Gastrocnemius medialis (tissue), 4 donors: ENCODE data around the gene AP5S1. TPM values are rescaled to one million over a fixed set of nuclear protein-coding genes. Genes with fewer than 3 reads are reported as not detected.

Experiments
- ATAC-seq, 2 donors: fragments of 150-250 bp; one replicate each; pipeline ENCODE4 v1.9.1; 2016
- DNase-seq, 2 donors: peaks; one replicate each; pipeline ENCODE4 v3.0.0-alpha.2; 2019
- H3K27ac ChIP-seq, 4 donors: fragments of 200-600 bp; sonication (generic); 1 replicate in 1 of 4; 2 replicates in 3 of 4; pipeline ENCODE4 v1.5.1; 2016 to 2018; ENCODE audit warnings: mild to moderate bottlenecking in 2 of 4, moderate library complexity in 1 of 4
- H3K27me3 ChIP-seq, 3 donors: fragments of 200-600 bp; sonication (generic) in 2 of 3; 1 replicate in 1 of 3; 2 replicates in 2 of 3; pipeline versions ENCODE4 v1.5.1 to v1.6.0; 2016 to 2019; ENCODE audit warnings: mild to moderate bottlenecking in 1 of 3, moderate library complexity in 1 of 3
- H3K36me3 ChIP-seq, 2 donors: fragments of 200-600 bp; sonication (generic) in 1 of 2; one replicate each; pipeline ENCODE4 v1.5.1; 2017 to 2018
- H3K4me1 ChIP-seq, 2 donors: fragments of 200-600 bp; sonication (generic) in 1 of 2; one replicate each; pipeline ENCODE4 v1.5.1; 2016 to 2017; ENCODE audit warnings: mild to moderate bottlenecking in 2 of 2
- H3K4me3 ChIP-seq, 4 donors: fragments of 200-600 bp; sonication (generic) in 3 of 4; 1 replicate in 1 of 4; 2 replicates in 3 of 4; pipeline ENCODE4 v1.5.1; 2016 to 2019; ENCODE audit warnings: mild to moderate bottlenecking in 2 of 4
- H3K9me3 ChIP-seq, 3 donors: fragments of 200-600 bp; sonication (generic) in 2 of 3; 1 replicate in 1 of 3; 2 replicates in 2 of 3; pipeline ENCODE4 v1.5.1; 2016 to 2019
- POLR2A ChIP-seq, 2 donors: fragments of 450-650 bp; IDR thresholded peaks; one replicate each; pipeline ENCODE4 v1.6.1; 2017; ENCODE audit warnings: antibody characterized with exemption in 2 of 2, mild to moderate bottlenecking in 2 of 2, moderate library complexity in 2 of 2
- in situ Hi-C, 4 donors: fragments of 200-750 bp; cut with MboI; loops; one replicate each; pipeline versions ENCODE4 v1.15.0 to v1.8.0; 2017; ENCODE audit warnings: low sequenced_read_pairs in 4 of 4
- intact Hi-C: fragments of 100-400 bp; cut with DNase I; formaldehyde crosslinking; loops from one replicate; pipeline ENCODE4 v1.15.1; 2023; ENCODE audit warnings: low total_unique reads
- total RNA-seq, 4 donors: library from RNA; depleted of rRNA; stranded (reverse); fragments of >200 nt; gene quantifications; one replicate each; pipeline versions ENCODE4 v1.1.0 to v1.2.3, GENCODE V29; 2016
- TF ChIP-seq, protein P1 (sequence below), 5 experiments: fragments of 450-650 bp in 3 of 5; fragments of 200-600 bp in 2 of 5; sonication (generic) in 2 of 5; IDR thresholded peaks in 4 of 5; conservative IDR thresholded peaks in 1 of 5; 1 replicate in 4 of 5; 2 replicates in 1 of 5; pipeline ENCODE4 v1.5.1; 2016 to 2019; ENCODE audit warnings: antibody characterized with exemption in 5 of 5, mild to moderate bottlenecking in 3 of 5, moderate library complexity in 3 of 5

The AP5S1 gene
- total RNA-seq, 4 donors from 2014 or later, result 11.6 to 20.9 (median 17.3) TPM

DNA sequence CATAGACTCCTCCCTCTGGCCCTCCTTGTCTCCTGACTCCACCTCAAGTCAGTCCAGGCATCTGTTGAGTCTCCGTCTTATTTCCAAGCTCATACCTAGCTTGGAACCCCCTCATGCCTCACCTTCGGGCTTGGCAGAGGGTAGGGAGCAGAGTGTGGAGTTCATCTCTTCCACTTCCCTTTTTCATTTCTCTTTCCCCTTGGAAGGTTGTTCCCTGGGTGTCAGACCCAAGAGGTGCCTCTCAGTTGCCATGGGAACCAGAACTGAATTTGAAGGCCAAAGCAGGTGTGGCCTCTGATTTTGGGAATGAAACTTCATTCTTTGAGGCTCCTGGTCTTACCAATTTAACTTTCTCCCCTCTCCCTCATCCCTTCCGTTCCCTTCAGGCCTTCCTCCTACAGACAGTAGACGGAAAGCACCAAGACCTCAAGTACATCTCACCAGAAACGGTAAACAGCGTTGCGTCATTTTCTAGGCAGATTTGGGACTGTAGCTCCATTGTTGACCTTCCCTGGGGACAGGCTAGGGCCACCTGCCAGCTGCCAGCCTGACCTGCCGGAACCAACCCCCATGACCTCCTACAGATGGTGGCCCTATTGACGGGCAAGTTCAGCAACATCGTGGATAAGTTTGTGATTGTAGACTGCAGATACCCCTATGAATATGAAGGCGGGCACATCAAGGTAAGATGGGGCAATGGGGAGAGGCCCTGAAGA lies 17.7 kb upstream of the AP5S1 start:
- Histone ChIP-seq H3K36me3 (no peaks in the 10 kb centered on the region), H3K4me1 (peaks cover 12 to 22% of the 10 kb centered on the region in 2 donors), H3K9me3 (no peaks in the 10 kb centered on the region), H3K27me3 (no peaks in the 10 kb centered on the region), H3K4me3 (no peak overlapping the region), H3K27ac (no peak overlapping the region)
- TF ChIP-seq POLR2A (IDR thresholded peaks at IDR 0.05), result no peak
- TF ChIP-seq, protein P1, sequence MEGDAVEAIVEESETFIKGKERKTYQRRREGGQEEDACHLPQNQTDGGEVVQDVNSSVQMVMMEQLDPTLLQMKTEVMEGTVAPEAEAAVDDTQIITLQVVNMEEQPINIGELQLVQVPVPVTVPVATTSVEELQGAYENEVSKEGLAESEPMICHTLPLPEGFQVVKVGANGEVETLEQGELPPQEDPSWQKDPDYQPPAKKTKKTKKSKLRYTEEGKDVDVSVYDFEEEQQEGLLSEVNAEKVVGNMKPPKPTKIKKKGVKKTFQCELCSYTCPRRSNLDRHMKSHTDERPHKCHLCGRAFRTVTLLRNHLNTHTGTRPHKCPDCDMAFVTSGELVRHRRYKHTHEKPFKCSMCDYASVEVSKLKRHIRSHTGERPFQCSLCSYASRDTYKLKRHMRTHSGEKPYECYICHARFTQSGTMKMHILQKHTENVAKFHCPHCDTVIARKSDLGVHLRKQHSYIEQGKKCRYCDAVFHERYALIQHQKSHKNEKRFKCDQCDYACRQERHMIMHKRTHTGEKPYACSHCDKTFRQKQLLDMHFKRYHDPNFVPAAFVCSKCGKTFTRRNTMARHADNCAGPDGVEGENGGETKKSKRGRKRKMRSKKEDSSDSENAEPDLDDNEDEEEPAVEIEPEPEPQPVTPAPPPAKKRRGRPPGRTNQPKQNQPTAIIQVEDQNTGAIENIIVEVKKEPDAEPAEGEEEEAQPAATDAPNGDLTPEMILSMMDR (IDR thresholded peaks at IDR 0.05 in 4 of 5, conservative IDR thresholded peaks at IDR 0.05 in 1 of 5), result no peak
- in situ Hi-C loops, result no loop called here
- DNase-seq (no peak), ATAC-seq (no peak)
- intact Hi-C loops, result no loop called here

DNA sequence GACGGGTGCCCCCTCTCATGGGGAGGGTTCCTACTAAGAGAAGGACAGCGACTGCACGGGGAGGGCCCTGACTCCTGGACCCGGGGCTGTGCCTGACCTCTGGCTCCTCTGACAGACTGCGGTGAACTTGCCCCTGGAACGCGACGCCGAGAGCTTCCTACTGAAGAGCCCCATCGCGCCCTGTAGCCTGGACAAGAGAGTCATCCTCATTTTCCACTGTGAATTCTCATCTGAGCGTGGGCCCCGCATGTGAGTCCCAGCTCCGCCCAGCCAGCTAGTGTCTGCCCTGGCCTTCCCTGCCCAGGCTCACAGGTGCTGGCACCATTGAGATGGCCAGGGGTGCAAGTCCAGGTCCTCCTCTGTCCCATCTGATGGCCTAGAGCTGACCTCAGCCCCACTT lies 17.1 kb upstream of the AP5S1 start:
- no peak for ATAC-seq
- Histone ChIP-seq H3K36me3 (no peaks in the 10 kb centered on the region), H3K4me3 (no peak overlapping the region), H3K27ac (no peak overlapping the region), H3K9me3 (no peaks in the 10 kb centered on the region), H3K4me1 (peaks cover 18 to 28% of the 10 kb centered on the region in 2 donors), H3K27me3 (no peaks in the 10 kb centered on the region)
- intact Hi-C loops, result no loop called here
- DNase-seq, result no peak
- TF ChIP-seq, protein P1 (IDR thresholded peaks at IDR 0.05 in 4 of 5, conservative IDR thresholded peaks at IDR 0.05 in 1 of 5), result no peak
- TF ChIP-seq POLR2A (IDR thresholded peaks at IDR 0.05), result no peak
- in situ Hi-C loops, result no loop called here

DNA sequence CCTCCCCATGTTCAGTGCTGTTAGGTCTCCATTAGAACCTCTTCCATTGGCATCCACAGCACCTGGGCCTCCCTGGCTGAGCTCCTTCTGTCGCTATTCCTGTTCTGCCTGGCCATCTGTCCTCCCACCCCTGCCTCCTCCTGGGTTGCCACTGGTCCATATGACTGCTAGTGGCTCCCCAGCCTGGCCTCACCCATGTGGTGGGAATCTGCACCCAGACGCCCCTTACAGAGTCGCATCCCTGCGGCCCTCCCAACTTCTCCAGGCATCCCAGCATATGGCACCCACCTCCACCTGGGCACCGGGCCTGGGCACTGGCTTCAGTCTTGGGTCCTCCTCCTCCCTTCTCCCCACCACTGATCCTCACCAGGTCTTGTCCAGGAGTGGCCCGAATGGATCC lies 16.5 kb upstream of the AP5S1 start:
- in situ Hi-C loops, result no loop called here
- intact Hi-C loops, result no loop called here
- no peaks in the 10 kb centered on the region for H3K9me3 ChIP-seq

DNA sequence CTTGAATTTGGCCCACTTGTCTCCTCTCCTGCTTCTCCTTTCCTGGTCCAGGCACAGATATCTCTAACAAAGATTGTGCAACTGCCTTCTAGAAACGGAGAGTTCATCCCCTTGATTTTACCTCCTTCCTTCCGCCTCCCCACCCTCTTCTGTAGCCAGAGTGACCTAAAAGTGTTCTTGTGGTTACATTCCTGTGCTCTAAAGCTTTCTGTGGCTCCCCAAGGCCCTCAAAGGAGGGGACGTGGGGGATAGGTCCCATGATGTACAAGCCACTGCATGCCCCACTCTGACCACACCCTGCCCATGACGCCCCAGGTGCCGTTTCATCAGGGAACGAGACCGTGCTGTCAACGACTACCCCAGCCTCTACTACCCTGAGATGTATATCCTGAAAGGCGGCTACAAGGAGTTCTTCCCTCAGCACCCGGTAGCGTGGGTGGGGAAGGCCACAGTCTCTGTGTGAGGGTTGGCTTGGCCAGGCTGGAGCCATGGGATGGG lies 16.0 kb upstream of the AP5S1 start:
- in situ Hi-C loops (no loop called here), intact Hi-C loops (no loop called here)
- Histone ChIP-seq H3K27ac (no peak overlapping the region), H3K27me3 (no peaks in the 10 kb centered on the region), H3K4me3 (no peak overlapping the region), H3K36me3 (no peaks in the 10 kb centered on the region), H3K9me3 (no peaks in the 10 kb centered on the region), H3K4me1 (peaks cover 19 to 29% of the 10 kb centered on the region in 2 donors)
- DNase-seq (no peak), ATAC-seq (no peak)
- TF ChIP-seq POLR2A (IDR thresholded peaks at IDR 0.05), result no peak
- TF ChIP-seq, protein P1 (IDR thresholded peaks at IDR 0.05 in 4 of 5, conservative IDR thresholded peaks at IDR 0.05 in 1 of 5), result no peak

More for the DNA sequence above, 16.5 kb upstream of the AP5S1 start:
- no peak for DNase-seq
- Histone ChIP-seq H3K27ac (no peak overlapping the region), H3K4me3 (no peak overlapping the region), H3K36me3 (no peaks in the 10 kb centered on the region), H3K4me1 (peaks cover 19 to 29% of the 10 kb centered on the region in 2 donors), H3K27me3 (no peaks in the 10 kb centered on the region)
- TF ChIP-seq POLR2A (IDR thresholded peaks at IDR 0.05), result no peak
- TF ChIP-seq, protein P1 (IDR thresholded peaks at IDR 0.05 in 4 of 5, conservative IDR thresholded peaks at IDR 0.05 in 1 of 5), result no peak
- ATAC-seq, result no peak
